Right lobe of liver (tissue), 4 donors: ENCODE measurements around the gene CEP250.

Experiments used
- POLR2A ChIP-seq: fragments of 450-650 bp; IDR thresholded peaks from one replicate; pipeline ENCODE4 v1.6.1; 2017; ENCODE audit warnings: antibody characterized with exemption, mild to moderate bottlenecking
- TF ChIP-seq, protein P1 (sequence below), 4 donors: fragments of 200-600 bp in 3 of 4; fragments of 450-650 bp in 1 of 4; IDR thresholded peaks; one replicate each; pipeline versions ENCODE4 v1.5.1 to v1.8.0; 2016 to 2022; ENCODE audit warnings: antibody characterized with exemption in 4 of 4, mild to moderate bottlenecking in 2 of 4
- donor health status: DM: no; HTN: no; CAD: no.
- donor health status: DM: no; HTN: no; CAD: no.
- donor health status: DM: no; HTN: yes; CAD: no.

DNA sequence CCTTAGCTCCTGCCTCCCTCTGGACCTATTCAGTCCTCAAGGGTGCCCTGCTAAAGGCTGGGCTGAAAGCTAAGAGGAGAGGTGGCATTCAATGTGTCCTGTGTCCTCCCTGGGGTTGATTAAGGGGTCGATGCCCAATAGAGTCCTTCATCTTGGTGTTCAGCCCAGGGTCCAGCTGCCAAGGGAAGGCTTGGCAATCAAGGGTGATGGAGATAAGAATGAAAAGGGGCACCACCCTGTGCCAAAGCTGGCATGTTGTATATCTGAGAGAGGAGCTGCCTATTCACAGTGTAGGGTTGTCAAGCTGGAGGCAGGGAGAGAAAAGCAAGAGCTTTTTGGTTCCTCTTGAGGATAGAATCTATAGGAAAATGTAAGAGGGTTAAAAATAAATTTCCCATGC, 61.7 kb downstream of the CEP250 start:
- TF ChIP-seq, protein P1, sequence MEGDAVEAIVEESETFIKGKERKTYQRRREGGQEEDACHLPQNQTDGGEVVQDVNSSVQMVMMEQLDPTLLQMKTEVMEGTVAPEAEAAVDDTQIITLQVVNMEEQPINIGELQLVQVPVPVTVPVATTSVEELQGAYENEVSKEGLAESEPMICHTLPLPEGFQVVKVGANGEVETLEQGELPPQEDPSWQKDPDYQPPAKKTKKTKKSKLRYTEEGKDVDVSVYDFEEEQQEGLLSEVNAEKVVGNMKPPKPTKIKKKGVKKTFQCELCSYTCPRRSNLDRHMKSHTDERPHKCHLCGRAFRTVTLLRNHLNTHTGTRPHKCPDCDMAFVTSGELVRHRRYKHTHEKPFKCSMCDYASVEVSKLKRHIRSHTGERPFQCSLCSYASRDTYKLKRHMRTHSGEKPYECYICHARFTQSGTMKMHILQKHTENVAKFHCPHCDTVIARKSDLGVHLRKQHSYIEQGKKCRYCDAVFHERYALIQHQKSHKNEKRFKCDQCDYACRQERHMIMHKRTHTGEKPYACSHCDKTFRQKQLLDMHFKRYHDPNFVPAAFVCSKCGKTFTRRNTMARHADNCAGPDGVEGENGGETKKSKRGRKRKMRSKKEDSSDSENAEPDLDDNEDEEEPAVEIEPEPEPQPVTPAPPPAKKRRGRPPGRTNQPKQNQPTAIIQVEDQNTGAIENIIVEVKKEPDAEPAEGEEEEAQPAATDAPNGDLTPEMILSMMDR (IDR thresholded peaks at IDR 0.05): no peak
- TF ChIP-seq POLR2A: no peak
